CD4-positive, alpha-beta T cell treated with Interleukin-4 for 1 hour (primary cell): Measurements from ENCODE around the gene CATSPER3.
A peak's percentile ranks its signal among the peaks of the same experiment; 100 is the strongest.

Experiments
- DNase-seq, 2 donors: peaks; one replicate each; pipeline ENCODE4 v3.0.0-alpha.2; 2020 to 2022

The CATSPER3 gene

GRCh38 chr5:135046661-135047346 lies 79.1 kb downstream of the CATSPER3 start:
- DNase-seq: no peak

DNA sequence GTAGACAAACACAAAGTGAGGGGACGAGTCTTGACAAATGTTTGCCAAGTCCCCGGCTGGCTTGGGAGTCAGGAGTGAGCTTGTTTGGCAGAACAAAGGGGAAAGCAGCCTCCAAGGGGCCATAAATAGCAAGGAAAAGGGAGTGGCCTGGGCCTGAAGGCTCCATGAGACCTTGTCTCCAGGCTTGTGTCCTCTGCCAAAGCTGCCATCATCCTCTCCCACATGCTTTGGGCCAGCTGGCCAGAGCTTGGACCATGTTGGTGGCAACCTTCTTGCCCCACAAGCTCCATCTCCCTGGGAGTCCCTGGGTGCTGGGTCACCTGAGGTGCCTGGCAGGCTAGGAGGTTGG lies 79.6 kb downstream of the CATSPER3 start:
- no peak for DNase-seq

DNA sequence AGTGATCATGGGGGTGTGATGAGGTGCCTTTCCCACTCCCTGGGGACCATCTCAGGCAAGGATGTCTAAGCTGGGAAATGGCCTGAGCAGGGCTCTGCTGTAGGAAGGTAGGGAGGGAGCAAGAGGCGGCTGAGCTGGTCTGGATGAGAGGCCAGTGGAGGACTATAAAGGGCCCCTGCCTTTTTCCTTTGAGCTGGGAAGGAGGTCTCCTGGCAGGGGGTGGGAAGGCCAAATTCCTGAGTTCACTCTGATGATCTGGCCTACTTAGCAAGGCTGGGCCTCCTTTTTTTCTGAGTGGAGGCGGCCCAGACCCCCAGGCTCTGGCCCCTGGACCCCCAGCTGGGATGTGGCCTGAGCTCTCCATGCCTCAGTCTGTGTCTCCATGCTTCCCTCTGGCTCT lies 80.6 kb downstream of the CATSPER3 start:
- DNase-seq: no peak

DNA sequence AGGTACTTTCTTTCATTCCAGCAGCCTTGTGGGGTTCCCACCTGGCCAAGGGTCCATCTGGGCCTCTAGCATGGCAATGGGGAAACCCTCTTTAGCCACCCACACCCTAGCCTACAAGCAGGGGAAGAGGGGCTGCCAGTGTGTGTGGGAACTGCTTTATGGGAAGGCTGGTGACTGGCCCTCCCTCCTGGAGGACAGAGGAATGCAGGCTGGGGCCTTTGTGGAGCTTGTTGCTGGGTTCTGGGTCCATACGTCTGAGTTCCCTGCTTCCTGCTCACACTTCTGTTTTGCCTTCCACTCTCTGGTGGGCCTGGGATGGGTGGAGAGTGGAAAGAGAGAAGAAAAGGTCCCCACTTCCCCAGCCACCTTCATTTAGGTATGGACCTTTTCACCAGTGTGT lies 81.2 kb downstream of the CATSPER3 start:
- DNase-seq: no peak

DNA sequence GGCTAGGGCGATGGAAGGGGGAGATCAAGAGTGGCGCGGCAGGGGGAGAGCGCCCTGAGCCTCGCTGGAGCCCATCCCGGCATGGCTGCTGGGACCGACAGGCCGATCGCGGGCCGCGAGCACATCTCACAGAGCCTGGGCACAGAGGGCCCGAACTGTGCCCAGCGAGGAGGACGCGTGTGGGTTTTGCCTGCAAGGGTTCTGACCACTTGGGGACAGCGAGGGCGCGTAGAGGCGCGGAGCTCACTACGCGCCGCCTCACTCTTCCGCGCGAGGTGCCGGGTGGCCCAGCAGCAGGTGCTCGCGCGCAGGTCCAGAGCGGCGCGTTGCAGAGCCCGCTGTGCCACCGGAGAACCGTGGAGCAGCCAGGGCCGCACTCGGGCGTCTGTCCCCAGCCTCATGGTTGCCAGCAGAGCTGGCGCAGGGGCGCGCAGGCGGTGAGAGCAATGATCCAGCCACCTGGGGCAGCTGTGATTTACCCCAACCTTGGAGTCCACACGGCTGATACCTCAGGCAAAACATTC lies 82.6 kb downstream of the CATSPER3 start:
- no peak for DNase-seq

- no peak for DNase-seq
Measured at GRCh38 chr5:135051399-135051798, 83.7 kb downstream of the CATSPER3 start.

GRCh38 chr5:135051872-135052271 lies 84.2 kb downstream of the CATSPER3 start:
- DNase-seq: no peak

DNA sequence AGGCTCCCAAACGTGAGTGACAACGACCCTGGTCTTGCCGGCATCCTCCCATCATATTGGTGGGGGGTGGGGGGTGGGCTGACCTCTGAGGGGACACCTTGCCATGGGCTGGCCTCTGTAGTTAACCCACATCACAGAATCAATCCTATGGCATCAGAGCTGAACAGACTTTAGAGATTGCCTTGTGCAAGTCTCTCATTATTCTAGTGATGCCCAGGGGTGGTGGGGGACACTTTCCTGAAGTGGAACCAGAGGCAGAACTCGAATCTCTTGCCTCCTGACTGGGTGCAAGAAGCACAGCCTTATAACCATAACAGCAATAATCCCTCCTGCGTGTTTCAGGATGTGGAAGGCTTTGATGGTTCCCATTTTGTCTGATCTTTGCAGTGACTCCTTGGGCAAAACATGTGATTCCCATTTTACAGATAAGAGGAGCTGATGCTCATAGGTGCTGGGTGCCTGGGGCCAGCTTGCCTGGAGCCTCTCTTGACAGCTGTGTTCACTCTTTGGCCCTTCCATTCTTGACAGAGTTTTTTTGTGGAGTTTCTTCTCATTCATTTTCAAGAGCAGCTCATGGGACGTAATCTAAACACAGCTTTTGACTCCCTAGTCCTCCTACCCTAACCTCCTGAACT lies 84.9 kb downstream of the CATSPER3 start:
- DNase-seq: no peak

DNA sequence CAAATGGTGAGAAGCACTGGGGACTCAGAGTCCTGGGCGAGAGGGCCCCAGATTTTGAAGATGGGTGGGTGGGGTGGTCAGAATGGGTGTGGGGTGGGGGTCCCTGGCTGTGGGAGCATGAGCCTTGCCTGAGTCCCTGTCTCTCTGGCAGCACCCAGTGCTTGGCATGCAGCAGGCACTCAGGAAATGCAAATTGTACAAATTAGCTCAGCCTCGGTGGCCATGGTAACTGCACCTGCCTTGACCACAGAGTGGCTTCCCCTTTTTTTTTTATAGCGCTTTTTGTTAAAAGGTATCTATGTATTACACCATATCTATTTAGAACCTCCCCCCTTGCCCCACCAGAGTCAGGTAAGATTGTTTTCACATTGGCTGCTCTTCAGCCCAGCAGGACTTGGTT lies 85.6 kb downstream of the CATSPER3 start:
- peak in 1 of 2 donors; percentile 73 for DNase-seq

DNA sequence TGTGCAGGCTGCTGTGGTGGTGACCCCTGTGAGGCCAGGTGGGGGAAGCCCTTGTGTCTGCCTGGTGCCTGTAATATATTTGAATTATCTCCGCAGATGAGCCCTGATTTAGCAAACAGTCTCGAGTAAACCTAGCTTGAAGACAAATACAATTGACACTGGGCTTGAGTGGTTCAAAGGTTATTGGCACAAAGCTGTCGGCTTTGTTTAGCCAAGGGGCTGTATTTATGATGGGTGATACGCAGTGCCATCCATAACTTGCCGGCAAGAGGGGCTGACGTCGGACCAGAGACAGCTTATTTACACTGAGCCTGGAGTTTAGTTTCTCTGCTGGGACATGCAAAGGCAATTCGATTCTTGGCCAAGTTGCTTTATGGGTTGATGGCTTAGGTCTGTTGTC lies 86.3 kb downstream of the CATSPER3 start:
- no peak for DNase-seq

- no peak for DNase-seq
Measured at GRCh38 chr5:135054546-135054945, 86.8 kb downstream of the CATSPER3 start.

GRCh38 chr5:135055396-135055795 lies 87.7 kb downstream of the CATSPER3 start:
- DNase-seq: no peak

- DNase-seq: no peak
Measured at GRCh38 chr5:135056316-135057030, 88.8 kb downstream of the CATSPER3 start.

DNA sequence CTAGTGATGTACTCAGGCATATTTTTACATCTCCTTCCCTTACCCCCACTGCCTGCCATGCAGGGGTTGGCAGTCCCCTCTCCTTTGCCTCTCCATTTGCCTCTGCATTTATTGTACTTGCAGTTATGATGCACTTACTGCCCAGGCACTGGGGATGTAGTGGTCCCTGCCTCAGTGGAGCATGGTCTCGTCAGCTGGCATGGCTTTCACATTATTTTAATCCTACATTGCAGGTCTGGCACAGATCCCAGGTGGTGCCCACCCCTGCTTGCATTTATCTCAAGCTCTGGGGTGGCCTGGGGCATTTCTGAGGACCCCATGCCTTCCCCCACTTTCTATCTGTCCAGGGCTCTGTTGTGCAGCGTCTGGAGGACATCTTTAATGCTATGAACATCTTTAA lies 89.5 kb downstream of the CATSPER3 start:
- no peak for DNase-seq

DNA sequence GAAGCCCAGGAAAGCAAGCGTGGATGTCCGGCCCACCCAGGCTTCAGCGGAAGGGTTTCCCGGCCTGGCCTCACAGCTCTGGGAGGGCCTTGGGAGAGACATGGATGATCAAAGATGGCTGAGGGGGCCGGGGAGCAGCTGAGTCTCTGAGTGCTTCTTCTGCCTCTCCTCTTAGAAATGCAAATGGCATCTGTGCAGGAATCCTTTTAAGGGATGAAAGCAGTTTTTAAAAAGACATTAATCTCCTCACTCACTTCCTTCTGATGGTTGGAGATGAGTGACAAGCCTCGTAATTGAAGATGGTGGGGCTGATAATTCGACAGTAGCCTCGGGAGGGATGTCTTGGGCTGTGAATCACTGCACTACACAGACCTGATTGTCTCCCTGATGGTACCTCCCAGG lies 90.6 kb downstream of the CATSPER3 start:
- no peak for DNase-seq

- DNase-seq: no peak
Measured at GRCh38 chr5:135059000-135059923, 91.6 kb downstream of the CATSPER3 start.

- no peak for DNase-seq
Measured at GRCh38 chr5:135060021-135060420, 92.3 kb downstream of the CATSPER3 start.

GRCh38 chr5:135061001-135061400 lies 93.3 kb downstream of the CATSPER3 start:
- DNase-seq: no peak
